Keratinocyte (primary cell): Measurements from ENCODE around the gene TUSC7. TPM values are rescaled to one million over a fixed set of nuclear protein-coding genes. Genes with fewer than 3 reads are reported as not detected.

Source experiments
- DNase-seq: peaks from one replicate; pipeline ENCODE4 v3.0.0-alpha.2; 2011; ENCODE audit warnings: low read depth, missing footprints, low spot score
- FAIRE-seq: peaks from 2 replicates; lab custom pipeline; 2011; peaks lifted over from hg19 to GRCh38; lab: Jason Lieb, UNC
- H2AFZ ChIP-seq: 2 replicates; pipeline ENCODE4 v1.6.0; 2012; ENCODE audit warnings: low read length, control low read depth, inconsistent platforms; ENCODE audit not compliant: control insufficient read depth
- H3K27ac ChIP-seq: 2 replicates; pipeline ENCODE4 v1.5.1; 2011; ENCODE audit warnings: low read length; ENCODE audit not compliant: control insufficient read depth, insufficient read depth
- H3K27me3 ChIP-seq: 3 replicates; pipeline ENCODE4 v1.6.0; 2011; ENCODE audit warnings: low read length; ENCODE audit not compliant: control insufficient read depth, insufficient read depth; ENCODE audit errors: extremely low read depth
- H3K36me3 ChIP-seq, 2 experiments: 2 replicates in 1 of 2; 3 replicates in 1 of 2; pipeline ENCODE4 v1.5.1; 2011; ENCODE audit warnings: low read length in 2 of 2, mild to moderate bottlenecking in 1 of 2; ENCODE audit not compliant: control insufficient read depth in 2 of 2, insufficient read depth in 2 of 2; ENCODE audit errors: extremely low read depth in 1 of 2
- H3K4me1 ChIP-seq: 3 replicates; pipeline ENCODE4 v1.5.1; 2011; ENCODE audit warnings: low read length; ENCODE audit not compliant: control insufficient read depth, insufficient read depth; ENCODE audit errors: extremely low read depth
- H3K4me2 ChIP-seq: 3 replicates; pipeline ENCODE4 v1.6.0; 2011; ENCODE audit warnings: low read depth, low read length; ENCODE audit not compliant: control insufficient read depth, insufficient read depth; ENCODE audit errors: extremely low read depth
- H3K4me3 ChIP-seq, 3 experiments: fragments of 200-600 bp in 1 of 3; sonication (generic) in 1 of 3; 2 replicates in 2 of 3; 3 replicates in 1 of 3; pipeline ENCODE4 v1.5.1; 2011 to 2016; ENCODE audit warnings: low read length in 3 of 3, mild to moderate bottlenecking in 3 of 3, control low read depth in 2 of 3, inconsistent platforms in 1 of 3, low read depth in 1 of 3, mixed read lengths in 1 of 3, mixed run types in 1 of 3, moderate library complexity in 1 of 3; ENCODE audit not compliant: control insufficient read depth in 2 of 3, insufficient read depth in 2 of 3; ENCODE audit errors: extremely low read depth in 1 of 3
- H3K79me2 ChIP-seq: 2 replicates; pipeline ENCODE4 v1.6.0; 2012; ENCODE audit warnings: low read length; ENCODE audit not compliant: control insufficient read depth, insufficient read depth
- H3K9ac ChIP-seq: 3 replicates; pipeline ENCODE4 v1.6.0; 2011; ENCODE audit warnings: low read length; ENCODE audit not compliant: control insufficient read depth, insufficient read depth; ENCODE audit errors: extremely low read depth
- H3K9me1 ChIP-seq: 3 replicates; pipeline ENCODE4 v1.6.0; 2011; ENCODE audit warnings: low read length; ENCODE audit not compliant: control insufficient read depth, insufficient read depth; ENCODE audit errors: extremely low read depth
- H3K9me3 ChIP-seq: 2 replicates; pipeline ENCODE4 v1.5.1; 2012; ENCODE audit warnings: low read depth, low read length; ENCODE audit not compliant: control insufficient read depth
- H4K20me1 ChIP-seq: 3 replicates; pipeline ENCODE4 v1.6.0; 2011; ENCODE audit warnings: low read length; ENCODE audit not compliant: control insufficient read depth, insufficient read depth; ENCODE audit errors: extremely low read depth
- EZH2 ChIP-seq: IDR thresholded peaks from one replicate; pipeline ENCODE4 v1.6.1; 2012; ENCODE audit warnings: inconsistent platforms, mild to moderate bottlenecking, low read length, moderate library complexity
- dilution Hi-C: fragments of 300-500 bp; cut with MboI; formaldehyde crosslinking; loops from one replicate; pipeline ENCODE4 v1.7.0; 2020; ENCODE audit warnings: low sequenced_read_pairs; ENCODE audit not compliant: extremely low pct_ligation_motif_present
- polyA plus RNA-seq, 5 experiments: library from polyadenylated mRNA; depleted of rRNA in 3 of 5; stranded (reverse) in 3 of 5; stranded (forward) in 1 of 5; unstranded in 1 of 5; fragments of >200 nt; gene quantifications; 1 replicate in 1 of 5; 2 replicates in 3 of 5; 3 replicates in 1 of 5; pipeline versions ENCODE4 v1.2.1 to v1.2.3, GENCODE V29; 2011 to 2012; ENCODE audit warnings: missing spikeins in 2 of 5, low read depth in 1 of 5, low replicate concordance in 1 of 5
- TF ChIP-seq, protein P1 (sequence below), 3 experiments: IDR thresholded peaks in 1 of 3; conservative IDR thresholded peaks in 1 of 3; optimal IDR thresholded peaks in 1 of 3; 2 replicates in 2 of 3; 3 replicates in 1 of 3; pipeline versions ENCODE3 to v1.5.1; 2011; ENCODE audit warnings: low read length in 3 of 3, mild to moderate bottlenecking in 3 of 3, moderate library complexity in 2 of 3, control low read depth in 1 of 3, inconsistent platforms in 1 of 3; ENCODE audit not compliant: insufficient read depth in 2 of 3; ENCODE audit errors: extremely low read depth in 1 of 3

The TUSC7 gene
- polyA plus RNA-seq, 1 donor (not counting 4 experiments of a cell fraction or from before 2014, with no cell fraction given) = not detected

DNA sequence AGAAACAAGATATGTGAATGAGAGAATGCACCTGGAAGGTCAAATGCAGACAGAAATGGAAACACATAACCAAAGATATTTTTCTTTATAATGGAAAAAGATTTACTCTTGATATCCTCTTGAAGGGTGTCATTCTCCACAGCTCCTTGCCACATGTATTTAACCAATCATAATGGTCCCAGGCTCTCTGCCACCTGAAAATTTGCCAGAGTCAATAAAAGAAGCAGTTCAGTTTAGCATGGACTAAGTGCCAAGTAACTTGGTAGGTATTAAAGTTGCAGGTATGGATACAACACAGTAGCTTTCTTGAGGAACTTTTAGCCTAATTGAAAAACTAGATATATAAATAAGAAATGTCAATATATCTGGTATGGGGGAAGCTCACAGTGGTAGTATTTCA lies 33.5 kb downstream of the TUSC7 start:
- Histone ChIP-seq H3K9me3 (no peaks in the 10 kb centered on the region), H3K9me1 (no peaks in the 10 kb centered on the region), H3K4me1 (no peaks in the 10 kb centered on the region), H3K79me2 (no peaks in the 10 kb centered on the region), H2AFZ (no peak overlapping the region), H3K27me3 (no peaks in the 10 kb centered on the region), H3K4me3 (no peak overlapping the region), H3K9ac (no peak overlapping the region), H3K27ac (no peak overlapping the region), H3K36me3 (no peaks in the 10 kb centered on the region), H4K20me1 (no peaks in the 10 kb centered on the region), H3K4me2 (no peak overlapping the region)
- TF ChIP-seq, protein P1, sequence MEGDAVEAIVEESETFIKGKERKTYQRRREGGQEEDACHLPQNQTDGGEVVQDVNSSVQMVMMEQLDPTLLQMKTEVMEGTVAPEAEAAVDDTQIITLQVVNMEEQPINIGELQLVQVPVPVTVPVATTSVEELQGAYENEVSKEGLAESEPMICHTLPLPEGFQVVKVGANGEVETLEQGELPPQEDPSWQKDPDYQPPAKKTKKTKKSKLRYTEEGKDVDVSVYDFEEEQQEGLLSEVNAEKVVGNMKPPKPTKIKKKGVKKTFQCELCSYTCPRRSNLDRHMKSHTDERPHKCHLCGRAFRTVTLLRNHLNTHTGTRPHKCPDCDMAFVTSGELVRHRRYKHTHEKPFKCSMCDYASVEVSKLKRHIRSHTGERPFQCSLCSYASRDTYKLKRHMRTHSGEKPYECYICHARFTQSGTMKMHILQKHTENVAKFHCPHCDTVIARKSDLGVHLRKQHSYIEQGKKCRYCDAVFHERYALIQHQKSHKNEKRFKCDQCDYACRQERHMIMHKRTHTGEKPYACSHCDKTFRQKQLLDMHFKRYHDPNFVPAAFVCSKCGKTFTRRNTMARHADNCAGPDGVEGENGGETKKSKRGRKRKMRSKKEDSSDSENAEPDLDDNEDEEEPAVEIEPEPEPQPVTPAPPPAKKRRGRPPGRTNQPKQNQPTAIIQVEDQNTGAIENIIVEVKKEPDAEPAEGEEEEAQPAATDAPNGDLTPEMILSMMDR (optimal IDR thresholded peaks at IDR 0.05 in 1 of 3, IDR thresholded peaks at IDR 0.05 in 1 of 3, conservative IDR thresholded peaks at IDR 0.05 in 1 of 3; ENCODE audit: extremely low read depth in 1 of 3, insufficient read depth in 2 of 3, low read length in 3 of 3) = no peak
- TF ChIP-seq EZH2 = no peak
- no peak for DNase-seq
- no peak for FAIRE-seq
- dilution Hi-C loops = loop anchor here (25.0 kb wide), 1 partner anchor 131 kb away; no protein-coding TSS in a partner anchor

DNA sequence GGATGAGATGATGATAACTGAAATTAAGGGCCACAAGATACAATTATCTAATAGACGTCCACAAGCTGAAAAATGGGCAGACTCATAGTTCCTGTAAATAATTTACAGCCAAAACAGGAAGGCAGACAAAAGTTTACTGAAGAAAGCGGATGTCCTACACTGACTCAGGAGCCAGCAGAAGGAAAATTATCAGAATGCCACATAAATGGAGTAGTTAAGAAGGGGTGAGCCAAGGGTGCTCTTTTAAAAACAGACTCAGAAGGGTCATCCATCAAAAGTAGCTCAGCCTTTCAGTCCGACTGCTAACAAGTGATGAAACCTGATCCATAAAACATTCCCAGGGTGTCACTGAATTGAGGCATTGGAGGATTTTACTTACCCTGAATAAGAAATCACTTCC lies 39.8 kb downstream of the TUSC7 start:
- no peak overlapping the region for H3K4me2 ChIP-seq
- H3K9me3 ChIP-seq = no peaks in the 10 kb centered on the region
- TF ChIP-seq, protein P1 (optimal IDR thresholded peaks at IDR 0.05 in 1 of 3, IDR thresholded peaks at IDR 0.05 in 1 of 3, conservative IDR thresholded peaks at IDR 0.05 in 1 of 3; ENCODE audit: extremely low read depth in 1 of 3, insufficient read depth in 2 of 3, low read length in 3 of 3) = no peak
- TF ChIP-seq EZH2 = no peak
- no peaks in the 10 kb centered on the region for H4K20me1 ChIP-seq
- H3K27me3 ChIP-seq = no peaks in the 10 kb centered on the region
- dilution Hi-C loops = loop anchor here (25.0 kb wide), 1 partner anchor 137 kb away; no protein-coding TSS in a partner anchor
- H3K36me3 ChIP-seq = no peaks in the 10 kb centered on the region
- H2AFZ ChIP-seq = no peak overlapping the region
- H3K4me3 ChIP-seq = no peak overlapping the region
- H3K9ac ChIP-seq = no peak overlapping the region
- no peak overlapping the region for H3K27ac ChIP-seq
- H3K9me1 ChIP-seq = no peaks in the 10 kb centered on the region
- no peaks in the 10 kb centered on the region for H3K4me1 ChIP-seq
- no peak for DNase-seq
- H3K79me2 ChIP-seq = no peaks in the 10 kb centered on the region
- no peak for FAIRE-seq
